ENCODE results near the gene BLVRA. TPM values are rescaled to one million over a fixed set of nuclear protein-coding genes. Genes with fewer than 3 reads are reported as not detected.

Gene BLVRA
- total RNA-seq, 4 donors from 2014 or later = 20.4 to 93.0 (median 56.5) TPM

- H3K27me3 ChIP-seq = no peaks in the 10 kb centered on the region
- no peak overlapping the region for H3K4me3 ChIP-seq
- no peaks in the 10 kb centered on the region for H3K36me3 ChIP-seq
- intact Hi-C loops (cut with DNase I; ENCODE audit: low total_unique reads) = no loop called here
- no peak for TF ChIP-seq CTCF (IDR thresholded peaks at IDR 0.05)
- TF ChIP-seq POLR2A (IDR thresholded peaks at IDR 0.05) = no peak
- no peaks in the 10 kb centered on the region for H3K4me1 ChIP-seq
- no peaks in the 10 kb centered on the region for H3K9me3 ChIP-seq
- DNase-seq = no peak
- H3K27ac ChIP-seq = no peak overlapping the region
Measured at GRCh38 chr7:43754596-43754995, 3.9 kb upstream of the BLVRA start.

- no peaks in the 10 kb centered on the region for H3K36me3 ChIP-seq
- H3K4me3 ChIP-seq = no peak overlapping the region
- intact Hi-C loops (cut with DNase I; ENCODE audit: low total_unique reads) = no loop called here
- H3K4me1 ChIP-seq = no peaks in the 10 kb centered on the region
- no peak overlapping the region for H3K27ac ChIP-seq
- H3K9me3 ChIP-seq = no peaks in the 10 kb centered on the region
- TF ChIP-seq POLR2A (IDR thresholded peaks at IDR 0.05) (no peak), CTCF (IDR thresholded peaks at IDR 0.05) (no peak)
- no peak for DNase-seq
- H3K27me3 ChIP-seq = no peaks in the 10 kb centered on the region
Measured at GRCh38 chr7:43756368-43757072, 2.0 kb upstream of the BLVRA start.

- TF ChIP-seq POLR2A (IDR thresholded peaks at IDR 0.05) = no peak
- Histone ChIP-seq H3K27me3 (no peaks in the 10 kb centered on the region), H3K4me3 (no peak overlapping the region), H3K4me1 (no peaks in the 10 kb centered on the region), H3K27ac (no peak overlapping the region), H3K36me3 (no peaks in the 10 kb centered on the region), H3K9me3 (no peaks in the 10 kb centered on the region)
- intact Hi-C loops (cut with DNase I; ENCODE audit: low total_unique reads) = no loop called here
- no peak for DNase-seq
Measured at GRCh38 chr7:43757073-43757720, 1.3 kb upstream of the BLVRA start.

GRCh38 chr7:43758822-43759683, 573 bp downstream of the BLVRA start:
- Histone ChIP-seq H3K36me3 (no peaks in the 10 kb centered on the region), H3K27me3 (no peaks in the 10 kb centered on the region), H3K27ac (peak overlapping the region; percentile 81 to 82), H3K4me3 (peak overlapping the region; percentile 55 to 59), H3K4me1 (no peaks in the 10 kb centered on the region), H3K9me3 (no peaks in the 10 kb centered on the region)
- DNase-seq = peak; percentile 31 to 49
- intact Hi-C loops (cut with DNase I; ENCODE audit: low total_unique reads) = no loop called here
- TF ChIP-seq POLR2A (IDR thresholded peaks at IDR 0.05) (no peak), CTCF (IDR thresholded peaks at IDR 0.05) (no peak)

- TF ChIP-seq POLR2A (IDR thresholded peaks at IDR 0.05) (no peak), CTCF (IDR thresholded peaks at IDR 0.05) (no peak)
- Histone ChIP-seq H3K4me1 (peaks cover 0 to 5% of the 10 kb centered on the region in 2 donors), H3K36me3 (no peaks in the 10 kb centered on the region), H3K4me3 (no peak overlapping the region), H3K9me3 (no peaks in the 10 kb centered on the region), H3K27me3 (no peaks in the 10 kb centered on the region), H3K27ac (no peak overlapping the region)
- no peak for DNase-seq
- intact Hi-C loops (cut with DNase I; ENCODE audit: low total_unique reads) = no loop called here
Measured at GRCh38 chr7:43760861-43761260, 2.4 kb downstream of the BLVRA start.

Measured in uterus (tissue), 4 donors.